HG02610 (cell line): ENCODE measurements around the gene TRIM47.
"Not testable (repeated sequence)": the region's sequence is repeated elsewhere in the genome, so short reads cannot be mapped to it uniquely, and the experiment has no call there.

Experiments
- ATAC-seq: cut with Tn5 transposase; IDR thresholded peaks from one replicate; pipeline ENCODE4 v1.9.1; 2021; ENCODE audit warnings: mild to moderate bottlenecking, moderate library complexity; ENCODE audit not compliant: unreplicated experiment

The TRIM47 gene

DNA sequence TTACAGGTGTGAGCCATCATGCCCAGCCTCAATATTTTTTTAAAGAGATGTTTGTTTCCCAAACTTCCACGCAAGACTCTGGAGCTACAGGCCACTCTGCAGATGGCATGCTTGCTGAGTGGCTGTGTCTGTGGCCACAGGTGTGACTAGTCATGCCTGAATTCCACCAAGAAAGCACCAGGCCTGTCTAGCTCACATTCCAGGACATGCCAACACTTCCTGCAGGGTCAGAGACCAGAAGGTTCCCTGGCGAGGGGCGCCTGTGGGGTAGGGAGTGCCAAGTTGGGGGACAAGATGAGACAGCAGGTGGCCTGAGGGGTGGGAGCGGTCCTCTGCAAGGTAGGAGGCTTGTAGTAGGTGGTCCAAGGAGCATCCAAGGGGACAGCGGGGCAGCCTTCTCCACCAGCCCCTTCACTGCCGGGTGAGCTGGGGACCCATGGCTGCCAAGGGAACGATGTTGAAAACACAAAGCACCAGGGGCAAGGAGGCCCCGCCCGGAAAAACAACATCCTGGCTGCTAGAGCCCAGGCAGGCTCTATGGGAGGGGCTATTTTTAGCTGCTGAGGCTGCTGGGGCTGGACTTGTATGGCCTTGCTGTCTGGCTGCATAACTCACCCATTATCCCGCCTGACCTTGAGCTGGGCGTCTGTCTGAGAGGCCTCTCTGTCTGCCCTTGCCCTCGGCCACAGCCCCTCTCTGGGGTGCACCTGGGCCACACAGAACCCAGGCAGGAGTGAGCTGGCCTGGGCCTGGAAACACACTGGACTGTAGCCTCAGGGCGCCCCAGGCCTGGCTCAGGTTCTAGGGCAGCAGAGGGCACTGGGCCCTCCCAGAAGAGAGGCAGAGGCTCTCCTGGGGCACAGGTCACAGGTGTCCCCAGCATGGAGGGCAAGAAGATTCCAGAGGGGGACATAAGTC is 5.7 kb downstream of the TRIM47 start:
- no peak for ATAC-seq

DNA sequence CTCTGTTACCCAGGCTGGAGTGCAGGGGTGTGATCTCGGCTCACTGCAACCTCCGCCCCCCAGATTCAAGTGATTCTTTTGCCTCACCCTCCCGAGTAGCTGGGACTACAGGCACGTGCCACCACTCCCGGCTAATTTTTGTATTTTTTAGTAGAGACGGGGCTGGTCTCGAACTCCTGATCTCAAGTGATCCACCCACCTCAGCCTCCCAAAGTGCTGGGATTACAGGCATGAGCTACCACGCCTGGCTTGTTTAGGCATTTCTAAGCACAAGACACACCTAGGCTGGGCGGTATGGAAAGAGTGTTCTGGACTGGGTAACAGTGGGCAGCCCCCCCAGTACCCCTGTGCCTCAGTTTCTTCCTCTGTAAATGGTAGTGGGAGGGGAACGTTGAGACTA is 8.2 kb downstream of the TRIM47 start:
- ATAC-seq: not testable (repeated sequence)

DNA sequence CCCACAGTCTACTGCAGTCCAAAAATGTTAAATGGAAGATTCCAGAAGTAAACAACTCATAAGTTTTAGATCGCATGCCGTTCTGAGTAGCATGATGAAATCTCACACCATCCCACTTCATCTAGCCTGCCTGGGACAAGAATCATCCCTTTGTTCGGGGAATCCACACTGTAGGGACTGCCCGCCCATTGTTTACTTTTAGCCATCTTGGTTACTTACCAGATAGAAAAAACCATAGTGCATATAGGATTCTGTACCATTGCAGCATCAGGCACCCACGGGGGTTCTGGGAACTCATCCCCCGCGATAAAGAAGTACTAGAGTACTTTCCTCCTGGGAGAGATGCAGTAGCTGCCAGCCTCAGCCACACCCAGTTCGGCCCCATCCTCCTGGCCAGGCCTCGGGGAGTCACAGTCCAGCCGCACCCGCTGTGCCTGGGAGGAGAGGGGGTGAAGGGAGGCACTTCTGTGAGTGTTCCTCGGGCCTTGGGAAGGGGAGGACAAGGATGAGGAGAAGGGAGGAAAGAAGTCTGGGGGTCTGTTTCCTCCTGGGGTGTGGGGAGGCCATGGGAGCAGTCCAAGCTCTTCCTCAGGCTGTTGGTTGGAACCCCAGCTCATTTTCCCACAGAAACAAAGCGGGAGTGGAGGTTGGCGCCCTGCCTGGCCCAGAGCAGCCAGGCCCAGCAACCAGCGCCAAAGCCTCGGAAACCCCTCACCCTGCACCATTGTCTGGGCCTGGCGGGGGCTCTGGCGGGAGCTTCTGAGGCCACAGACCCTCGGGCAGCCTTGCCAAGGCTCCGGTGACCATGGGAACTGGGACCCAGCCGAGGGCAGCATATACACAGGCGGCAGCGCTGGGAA is 8.9 kb downstream of the TRIM47 start:
- ATAC-seq: no peak

DNA sequence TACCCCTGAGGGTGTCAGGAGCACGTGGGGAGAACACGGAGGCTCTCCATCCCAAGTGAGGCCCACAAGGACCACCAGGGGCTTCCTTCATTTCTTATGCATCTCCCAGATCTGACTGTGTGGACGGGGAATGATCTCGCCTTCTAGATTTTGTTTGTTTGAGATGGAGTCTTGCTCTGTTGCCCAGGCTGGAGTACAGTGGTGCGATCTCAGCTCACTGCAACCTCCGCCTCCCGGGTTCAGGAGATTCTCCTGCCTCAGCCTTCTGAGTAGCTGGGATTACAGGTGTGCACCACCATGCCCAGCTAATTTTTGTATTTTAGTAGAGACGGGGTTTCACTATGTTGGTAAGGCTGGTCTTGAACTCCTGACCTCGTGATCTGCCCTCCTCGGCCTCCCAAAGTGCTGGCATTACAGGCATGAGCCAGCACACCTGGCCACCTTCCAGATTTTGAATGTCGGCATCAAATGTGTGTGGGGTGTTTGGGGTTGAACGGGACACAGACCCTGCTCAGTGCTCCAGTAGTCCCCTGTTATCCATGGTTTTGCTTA is 9.6 kb downstream of the TRIM47 start:
- ATAC-seq: not testable (repeated sequence)

DNA sequence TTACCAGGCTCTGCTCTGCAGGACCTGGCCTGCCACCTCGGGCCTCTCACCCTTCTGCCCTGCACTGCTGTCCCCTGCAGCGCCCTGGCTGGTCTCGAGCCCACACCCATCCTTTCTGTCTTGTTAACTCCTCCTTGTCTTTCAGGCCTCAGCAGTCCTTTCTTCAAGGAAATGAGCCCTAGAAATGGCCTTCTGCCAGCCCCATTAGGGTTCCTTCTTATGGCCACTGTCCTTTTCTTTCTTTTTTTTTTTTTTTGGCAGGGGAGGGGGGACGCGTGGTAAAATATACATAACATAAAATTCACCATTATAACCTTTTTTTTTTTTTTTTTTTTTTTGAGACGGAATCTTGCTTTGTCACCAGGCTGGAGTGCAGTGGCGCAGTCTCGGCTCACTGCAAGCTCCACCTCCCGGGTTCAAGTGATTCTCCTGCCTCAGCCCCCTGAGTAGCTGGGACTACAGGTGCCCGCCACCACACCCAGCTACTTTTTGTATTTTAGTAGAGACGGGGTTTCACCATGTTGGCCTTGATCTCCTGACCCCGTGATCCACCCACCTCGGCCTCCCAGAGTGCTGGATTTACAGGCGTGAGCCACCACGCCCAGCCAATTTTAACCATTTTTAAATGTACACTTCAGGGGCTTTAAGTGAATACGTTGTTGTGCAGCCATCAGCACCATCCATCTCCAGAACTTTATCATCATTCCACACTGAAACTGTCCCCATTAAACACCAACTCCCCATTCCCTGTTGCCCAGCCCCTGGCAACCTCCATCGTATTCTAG is 12.8 kb downstream of the TRIM47 start:
- ATAC-seq: not testable (repeated sequence)

DNA sequence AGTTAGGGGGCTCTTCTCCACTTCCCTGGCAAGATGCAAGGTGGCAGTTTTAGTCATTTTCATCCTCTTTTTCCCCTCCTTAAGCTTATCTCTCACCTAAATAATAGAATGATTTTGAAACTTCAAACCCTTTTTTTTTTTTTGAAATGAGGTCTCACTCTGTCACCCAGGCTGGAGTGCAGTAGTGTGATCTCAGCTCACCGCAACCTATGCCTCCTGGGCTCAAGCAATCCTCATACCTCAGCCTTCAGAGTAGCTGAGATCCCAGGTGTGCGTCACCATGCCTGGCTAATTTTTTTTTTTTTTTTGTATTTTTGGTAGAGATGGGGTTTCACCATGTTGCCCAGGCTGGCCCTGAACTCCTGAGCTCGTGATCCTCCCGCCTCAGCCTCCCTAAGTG is 13.5 kb downstream of the TRIM47 start:
- peak; percentile 14 for ATAC-seq

DNA sequence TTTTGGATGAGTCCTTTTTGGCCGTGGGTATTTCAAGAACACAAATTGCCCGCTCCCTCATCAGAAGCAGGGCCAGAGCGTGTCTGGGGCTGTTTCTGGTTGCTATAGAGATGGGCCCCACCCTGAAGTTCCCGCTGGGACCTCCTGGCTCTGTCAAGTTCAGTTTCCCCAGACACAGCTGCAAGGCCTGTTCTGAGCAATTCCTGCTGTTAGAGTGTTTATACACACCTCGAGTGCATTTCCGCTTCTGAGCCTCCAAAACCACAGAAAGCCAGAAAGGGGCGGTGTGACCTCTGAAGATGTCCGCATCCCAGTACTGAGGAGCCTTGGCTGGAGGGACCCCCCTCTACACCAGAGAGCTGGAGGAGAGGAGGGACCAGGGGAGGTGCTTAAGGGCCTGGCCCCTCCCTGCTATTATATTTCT is 13.9 kb downstream of the TRIM47 start:
- peak; percentile 84 for ATAC-seq

DNA sequence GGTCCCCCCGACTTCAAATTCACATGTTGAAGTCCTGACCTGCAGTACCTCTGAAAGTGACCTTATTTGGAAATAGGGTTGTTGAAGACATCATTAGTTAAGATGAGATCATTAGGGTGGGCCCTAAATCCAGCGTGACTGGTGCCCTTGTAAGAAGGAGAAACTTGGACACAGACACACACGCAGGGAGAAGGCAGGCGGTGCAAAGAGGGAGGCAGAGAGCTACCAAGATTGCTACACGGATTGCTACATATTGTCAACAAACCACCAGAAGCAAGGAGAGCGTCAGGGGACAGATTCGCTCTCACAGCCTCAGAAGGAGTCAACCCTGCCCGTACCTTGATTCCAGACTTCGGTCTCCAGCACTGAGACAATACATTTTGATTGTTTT is 16.5 kb downstream of the TRIM47 start:
- ATAC-seq: no peak

DNA sequence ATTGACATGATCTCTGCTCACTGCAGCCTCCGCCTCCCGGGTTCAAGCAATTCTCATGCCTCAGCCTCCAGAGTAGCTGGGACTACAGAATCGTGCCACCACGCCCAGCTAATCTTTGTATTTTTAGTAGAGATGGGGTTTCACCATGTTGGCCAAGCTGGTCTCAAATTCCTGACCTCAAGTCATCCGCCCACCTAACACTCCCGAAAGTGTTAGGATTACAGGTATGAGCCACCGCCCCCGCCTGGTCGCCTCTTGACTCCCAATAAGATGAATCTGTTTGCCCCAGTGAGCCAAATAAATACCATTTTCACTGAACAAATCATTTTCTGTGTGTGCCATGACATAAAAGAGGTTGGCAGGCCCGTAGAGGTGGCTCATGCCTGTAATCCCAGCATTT is 19.0 kb downstream of the TRIM47 start:
- ATAC-seq: not testable (repeated sequence)

DNA sequence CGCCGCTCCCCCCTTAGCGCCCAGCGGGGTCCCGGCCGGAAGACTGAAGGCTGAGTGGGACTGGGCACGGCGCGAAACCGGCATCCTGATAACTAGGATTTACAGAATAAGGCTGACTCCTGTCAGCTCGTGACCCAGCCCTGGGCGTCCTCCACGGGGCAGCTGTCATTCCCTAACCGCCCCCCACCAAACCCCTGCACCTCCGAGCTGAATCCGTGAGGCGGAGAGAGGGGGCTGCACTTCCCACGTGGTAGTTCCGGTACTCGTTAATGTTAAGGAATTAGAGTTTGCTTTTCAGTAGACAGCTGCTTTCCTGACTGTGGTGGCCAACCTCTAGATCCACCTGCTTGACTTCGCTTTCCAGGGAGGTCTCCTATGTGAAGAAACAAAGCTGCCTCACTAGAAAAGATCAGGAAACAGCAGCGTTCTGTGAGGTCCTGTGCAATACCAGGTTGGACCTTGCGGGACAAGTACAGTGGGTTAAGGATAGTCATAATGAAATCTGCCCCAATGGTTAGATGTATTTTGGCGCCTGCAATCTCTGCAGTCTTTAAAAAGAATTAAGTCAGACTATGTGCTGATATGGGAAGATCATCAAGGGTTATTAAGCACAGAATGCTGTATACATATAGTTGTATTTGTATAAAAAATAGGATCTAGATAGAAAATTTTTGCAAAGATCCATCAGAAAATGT is 22.2 kb downstream of the TRIM47 start:
- no peak for ATAC-seq

DNA sequence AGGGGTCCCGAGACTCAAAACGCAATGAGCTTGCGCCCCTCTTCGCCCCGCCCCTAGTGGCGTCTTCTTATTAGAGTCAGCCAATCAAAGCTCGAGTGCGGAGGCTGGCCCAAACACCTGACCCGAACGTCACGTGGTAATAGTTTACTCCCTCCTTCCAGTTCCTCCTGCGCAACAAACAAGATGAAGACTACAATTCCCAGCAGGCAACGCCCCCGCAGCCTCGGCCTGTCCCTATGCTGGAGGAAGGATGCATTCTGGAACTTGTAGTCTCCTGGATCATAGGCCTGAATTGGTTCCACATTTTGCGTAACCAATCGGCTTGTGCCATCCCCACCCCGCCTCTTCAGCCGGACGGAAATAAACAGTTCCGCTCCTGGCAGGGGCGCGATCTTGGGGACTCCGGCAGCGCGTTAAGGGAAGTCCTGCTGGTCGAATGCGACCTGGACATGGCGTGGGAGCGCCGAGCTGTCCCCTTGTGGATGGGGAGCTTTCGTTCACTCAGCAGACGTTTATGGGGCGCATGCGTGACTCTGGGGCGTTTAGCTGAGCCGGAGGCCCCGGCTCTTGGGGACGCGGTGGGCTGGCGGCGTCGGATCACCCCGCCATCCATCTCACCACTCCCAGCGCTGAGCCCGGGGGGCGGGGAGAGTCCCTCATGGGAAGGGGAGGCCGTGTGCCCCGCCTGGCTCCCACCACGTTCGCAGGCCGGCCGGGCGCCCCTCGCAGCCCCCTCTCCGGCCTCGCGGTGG is 22.9 kb downstream of the TRIM47 start, which contains the start of gene WBP2:
TSS of gene WBP2 (minus strand) at position 26 of the 752 bp plus-strand sequence. CDS start 38 bp downstream, outside the sequence.
- ATAC-seq: peak; percentile 86

DNA sequence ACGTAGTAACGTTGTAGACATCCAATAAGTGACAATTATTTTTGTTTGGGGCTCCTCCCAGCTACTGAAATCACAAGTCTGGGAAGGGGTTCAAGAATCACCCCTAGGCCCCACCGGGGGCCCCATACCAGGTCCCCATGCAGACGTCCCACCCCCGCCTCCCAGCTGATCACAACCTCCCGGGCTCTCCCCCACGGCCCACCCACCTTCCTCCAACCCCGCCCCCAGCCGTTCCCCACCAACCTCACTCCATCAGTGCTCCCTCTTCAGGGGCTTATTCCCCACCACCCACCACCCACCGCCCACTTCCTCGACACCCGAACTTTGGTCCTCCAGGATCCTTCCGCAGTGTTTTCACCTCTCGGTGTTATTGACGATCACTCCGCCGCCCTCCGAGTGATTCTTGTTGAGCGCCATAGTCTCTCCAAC is 23.5 kb downstream of the TRIM47 start:
- ATAC-seq: peak; percentile 3

DNA sequence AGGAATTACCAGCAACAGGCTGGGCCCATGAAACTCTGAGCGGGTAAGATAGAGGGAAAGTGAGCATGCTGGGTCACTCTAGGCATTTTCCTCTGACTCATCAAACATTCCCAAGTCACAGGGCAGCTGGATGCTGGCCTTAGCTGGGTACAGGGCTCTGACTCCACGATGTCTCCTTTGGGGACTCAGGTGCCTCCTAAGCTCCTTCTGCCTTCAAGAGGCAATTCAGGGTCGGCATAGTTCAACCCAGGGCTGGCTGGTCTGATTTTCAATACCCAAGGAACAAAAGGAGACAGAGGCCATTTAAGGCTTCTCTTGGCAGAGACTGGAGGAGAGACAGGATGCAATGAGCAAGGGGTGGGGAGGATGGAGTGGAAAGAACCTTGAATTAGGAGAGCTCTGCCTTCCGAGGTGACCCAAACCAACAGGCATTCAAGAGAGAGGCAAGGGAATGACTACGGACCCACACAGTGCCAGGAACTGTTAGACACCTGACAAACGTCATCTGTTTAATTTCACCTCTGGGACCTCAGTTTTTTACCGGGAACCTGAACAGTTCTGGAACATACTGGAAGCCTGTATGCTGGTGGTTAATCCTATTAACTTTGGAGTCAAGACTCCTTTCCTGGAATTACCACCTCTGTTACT is 24.2 kb downstream of the TRIM47 start:
- no peak for ATAC-seq

DNA sequence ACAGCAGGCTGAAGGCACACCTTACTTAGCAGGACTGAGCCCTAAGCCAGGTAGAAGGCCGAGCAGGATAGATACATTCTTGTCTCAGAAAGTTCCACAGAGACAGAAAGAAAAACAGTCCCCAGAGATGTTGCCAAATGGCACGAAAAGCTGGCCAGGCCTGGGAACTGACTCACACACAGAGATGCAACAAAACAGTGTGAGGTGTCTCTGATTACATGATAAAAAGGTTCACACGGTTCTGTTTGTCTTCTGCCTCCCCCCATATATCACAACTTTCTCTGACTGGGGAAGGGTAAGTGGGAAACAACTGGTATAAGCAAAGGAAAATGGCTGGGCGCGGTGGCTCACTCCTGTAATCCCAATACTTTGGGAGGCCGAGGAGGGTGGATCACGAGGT is 24.9 kb downstream of the TRIM47 start:
- ATAC-seq: no peak

DNA sequence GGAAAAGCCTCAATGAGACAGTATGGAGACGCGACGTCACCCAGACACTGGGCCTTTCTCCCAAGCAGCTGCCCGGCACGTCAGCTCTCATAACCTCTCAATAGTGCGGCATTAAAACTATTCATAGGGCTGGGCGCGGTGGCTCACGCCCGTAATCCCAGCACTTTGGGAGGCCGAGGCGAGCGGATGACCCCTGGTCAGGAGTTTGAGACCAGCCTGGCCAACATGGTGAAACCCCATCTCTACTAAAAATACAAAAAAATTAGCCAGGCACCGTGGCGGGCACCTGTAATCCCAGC is 26.7 kb downstream of the TRIM47 start:
- not testable (repeated sequence) for ATAC-seq

DNA sequence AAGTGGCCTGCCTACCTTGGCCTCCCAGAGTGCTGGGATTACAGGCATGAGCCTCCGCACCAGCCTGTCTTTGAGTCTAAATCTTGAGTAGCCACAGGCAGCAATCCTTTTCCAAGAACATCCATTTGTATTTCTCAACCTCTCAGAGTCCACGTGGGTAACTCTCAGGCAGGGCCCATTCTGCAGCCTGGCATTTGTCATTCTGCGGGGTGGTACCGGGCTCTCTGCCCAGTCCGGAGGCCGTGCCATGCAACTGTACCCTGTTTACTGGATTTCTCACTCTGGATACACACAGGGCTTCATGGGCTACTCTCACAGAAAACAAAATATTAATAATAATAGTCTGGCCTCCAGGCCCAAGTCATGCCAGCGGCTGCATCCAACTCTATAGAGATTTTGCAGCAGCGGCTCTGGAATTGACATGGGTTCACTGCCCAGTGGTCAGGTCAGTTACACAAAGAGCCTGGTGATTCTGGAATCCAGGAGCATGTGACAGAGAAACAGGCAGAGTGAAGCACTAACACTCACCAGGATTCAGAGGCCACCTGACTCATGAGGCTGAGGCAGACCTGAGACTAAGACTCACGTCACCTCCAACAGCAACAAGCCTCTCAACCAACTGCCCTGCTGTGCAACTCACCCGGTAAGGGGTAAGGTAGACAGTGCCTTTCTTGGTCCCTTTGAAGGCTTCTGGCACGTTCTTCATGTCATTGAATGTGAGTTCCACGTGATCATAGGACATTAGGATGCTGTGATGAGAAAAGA is 27.3 kb downstream of the TRIM47 start:
- no peak for ATAC-seq

DNA sequence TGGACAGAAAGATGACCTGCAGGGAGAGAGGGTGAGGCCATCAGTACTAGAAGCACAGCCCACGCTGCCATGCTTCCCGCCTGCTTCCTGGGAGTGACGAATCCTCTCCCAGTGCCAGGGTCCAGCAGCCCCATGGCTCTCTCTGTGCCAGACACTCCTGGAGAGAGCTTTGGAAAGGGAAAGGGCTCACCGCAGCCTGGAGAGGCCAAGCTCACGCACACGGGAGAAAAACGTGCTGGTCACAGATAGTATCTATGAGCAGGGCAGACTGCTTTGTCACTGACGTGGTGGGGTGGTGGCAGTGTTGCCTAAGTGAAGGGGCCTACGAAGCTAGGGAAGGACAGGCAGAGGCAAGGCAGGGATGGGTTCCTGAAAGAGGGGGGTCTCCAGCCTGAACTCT is 28.7 kb downstream of the TRIM47 start:
- no peak for ATAC-seq

DNA sequence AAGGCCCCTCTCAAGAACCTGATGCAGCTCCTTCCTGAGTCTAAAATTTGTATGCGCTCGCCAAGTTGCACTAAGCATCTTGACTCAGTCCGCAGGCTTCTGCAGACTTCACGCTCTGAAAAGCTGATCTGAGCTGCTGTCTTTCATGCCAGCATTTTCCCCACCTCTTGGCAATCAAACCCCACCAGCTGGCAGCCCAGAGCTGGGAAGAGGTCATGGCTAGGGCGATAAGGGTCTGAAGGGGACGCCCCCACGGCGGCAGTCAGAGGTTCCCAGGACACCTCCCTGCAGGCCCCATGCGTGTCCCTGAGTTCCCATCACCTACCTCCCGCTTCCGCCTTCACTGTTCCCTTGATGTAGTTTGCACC is 29.1 kb downstream of the TRIM47 start:
- ATAC-seq: no peak
